NT2/D1 (cell line): ENCODE data around the gene SMNDC1.

Experiments
- SUZ12 ChIP-seq: IDR thresholded peaks from 2 replicates; pipeline ENCODE4 v1.6.1; 2011; ENCODE audit not compliant: insufficient read length, insufficient read depth; ENCODE audit errors: extremely low read depth
- YY1 ChIP-seq: IDR thresholded peaks from 2 replicates; pipeline ENCODE4 v1.6.1; 2011; ENCODE audit not compliant: insufficient read length, insufficient read depth
- ZNF274 ChIP-seq: IDR thresholded peaks from 2 replicates; pipeline ENCODE4 v1.6.1; 2011; ENCODE audit warnings: mild to moderate bottlenecking, low read depth, low read length

DNA sequence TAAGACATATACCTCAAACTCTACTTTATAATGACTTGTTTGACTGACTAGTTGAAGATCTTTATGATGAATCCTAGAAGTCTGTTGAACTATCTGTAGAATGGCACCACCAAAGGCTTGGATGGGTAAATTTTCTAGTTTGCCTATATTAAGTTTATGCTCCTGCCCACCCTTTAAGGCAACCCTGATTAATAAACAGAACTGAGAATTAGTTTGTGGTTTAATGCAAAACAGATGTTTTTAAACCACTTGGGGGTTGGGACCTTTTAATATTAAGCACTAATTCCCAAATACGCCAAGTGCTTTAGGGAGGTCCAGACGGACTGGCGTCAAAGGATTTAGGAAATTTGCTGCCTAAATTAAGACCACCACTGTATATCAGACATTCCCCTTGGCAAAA is 20.5 kb downstream of the SMNDC1 start:
- TF ChIP-seq YY1, result no peak
- TF ChIP-seq ZNF274, result no peak
- TF ChIP-seq SUZ12, result no peak
